T-cell (primary cell): Measurements from ENCODE around the gene PSMB11. TPM values are rescaled to one million over a fixed set of nuclear protein-coding genes. Genes with fewer than 3 reads are reported as not detected.

Experiments
- ATAC-seq, 4 experiments: fragments of 200-7000 bp in 3 of 4; fragments of 150-1000 bp in 1 of 4; cut with Tn5 transposase; replicated peaks in 1 of 4; 1 replicate in 3 of 4; 2 replicates in 1 of 4; pipeline ENCODE4 v1.10.0; 2021; ENCODE audit warnings: moderate library complexity in 3 of 4, mild to moderate bottlenecking in 2 of 4, moderate number of reproducible peaks in 1 of 4
- CTCF ChIA-PET, 2 donors: fragments of 300-600 bp; sonication (Branson Sonifier 250); formaldehyde crosslinking; loops; one replicate each; lab custom pipeline; 2022; ENCODE audit warnings: antibody characterized with exemption in 2 of 2; lab: Charles Lee
- POLR2A ChIA-PET, 2 donors: fragments of 300-600 bp; sonication (Branson Sonifier 250); formaldehyde crosslinking; loops; one replicate each; lab custom pipeline; 2022; ENCODE audit warnings: antibody characterized with exemption in 2 of 2; lab: Charles Lee
- DNase-seq, 35 experiments: peaks; one replicate each; pipeline versions ENCODE4 v3.0.0 to v3.0.0-alpha.2; 2013 to 2023
- H3K27ac ChIP-seq: one replicate; pipeline ENCODE4 v1.5.1; 2013; ENCODE audit warnings: low read length
- H3K27me3 ChIP-seq, 2 experiments: replicated peaks in 1 of 2; 1 replicate in 1 of 2; 2 replicates in 1 of 2; pipeline versions ENCODE4 v1.6.1 to v1.7.0; 2013; ENCODE audit warnings: low read length in 1 of 2, mixed read lengths in 1 of 2; ENCODE audit not compliant: control insufficient read depth in 2 of 2, insufficient read depth in 2 of 2; ENCODE audit errors: extremely low read depth in 1 of 2
- H3K36me3 ChIP-seq, 2 donors: 1 replicate in 1 of 2; 2 replicates in 1 of 2; pipeline versions ENCODE4 v1.6.1 to v1.7.0; 2013; ENCODE audit warnings: low read length in 1 of 2; ENCODE audit not compliant: control insufficient read depth in 2 of 2, insufficient read depth in 1 of 2; ENCODE audit errors: extremely low read depth in 1 of 2
- H3K4me1 ChIP-seq, 2 experiments: 1 replicate in 1 of 2; 2 replicates in 1 of 2; pipeline versions ENCODE4 v1.6.1 to v1.7.0; 2013; ENCODE audit warnings: low read length in 2 of 2, mixed read lengths in 1 of 2; ENCODE audit not compliant: insufficient read depth in 2 of 2, control insufficient read depth in 1 of 2; ENCODE audit errors: extremely low read depth in 1 of 2
- H3K4me3 ChIP-seq, 2 donors: 1 replicate in 1 of 2; 2 replicates in 1 of 2; pipeline versions ENCODE4 v1.5.1 to v1.7.0; 2013; ENCODE audit warnings: mild to moderate bottlenecking in 2 of 2, low read length in 1 of 2, moderate library complexity in 1 of 2; ENCODE audit not compliant: control insufficient read depth in 1 of 2; ENCODE audit errors: extremely low read depth in 1 of 2
- H3K9me3 ChIP-seq: 2 replicates; pipeline ENCODE4 v1.7.0; 2013
- H3K27ac Mint-ChIP-seq, 2 donors: one replicate each; pipeline ENCODE4 v1.8.0; 2020 to 2021; ENCODE audit warnings: mild to moderate bottlenecking in 2 of 2, mixed read lengths in 2 of 2
- H3K27me3 Mint-ChIP-seq, 2 donors: one replicate each; pipeline ENCODE4 v1.8.0; 2021 to 2022; ENCODE audit warnings: mixed read lengths in 2 of 2
- H3K36me3 Mint-ChIP-seq: one replicate; pipeline ENCODE4 v1.8.0; 2021; ENCODE audit warnings: mixed read lengths
- H3K4me1 Mint-ChIP-seq, 3 donors: one replicate each; pipeline ENCODE4 v1.8.0; 2020 to 2022; ENCODE audit warnings: mixed read lengths in 3 of 3, mild to moderate bottlenecking in 1 of 3
- H3K4me3 Mint-ChIP-seq, 3 donors: one replicate each; pipeline ENCODE4 v1.8.0; 2020 to 2022; ENCODE audit warnings: mild to moderate bottlenecking in 3 of 3, mixed read lengths in 3 of 3, moderate library complexity in 3 of 3
- H3K9me3 Mint-ChIP-seq, 3 donors: one replicate each; pipeline ENCODE4 v1.8.0; 2020 to 2022; ENCODE audit warnings: mixed read lengths in 3 of 3
- WGBS: methylation state at CpG from one replicate; pipeline ENCODE4 v1.1.5; 2013; ENCODE audit warnings: missing lambda C conversion rate; ENCODE audit not compliant: insufficient coverage; 5-methylcytosine and 5-hydroxymethylcytosine counted together
- total RNA-seq, 35 experiments: library from RNA in 6 of 35; stranded (reverse) in 6 of 35; fragments of 120-200 nt in 1 of 35; gene quantifications; one replicate each; pipeline versions ENCODE4 v1.2.1 to v1.2.4 and lab custom pipeline; 2013 to 2026

The PSMB11 gene
- total RNA-seq, 5 donors from 2014 or later (not counting 1 experiment from before 2014, with no cell fraction given), result 0.26 to 0.95 (median 0.54) TPM; not detected in 1

DNA sequence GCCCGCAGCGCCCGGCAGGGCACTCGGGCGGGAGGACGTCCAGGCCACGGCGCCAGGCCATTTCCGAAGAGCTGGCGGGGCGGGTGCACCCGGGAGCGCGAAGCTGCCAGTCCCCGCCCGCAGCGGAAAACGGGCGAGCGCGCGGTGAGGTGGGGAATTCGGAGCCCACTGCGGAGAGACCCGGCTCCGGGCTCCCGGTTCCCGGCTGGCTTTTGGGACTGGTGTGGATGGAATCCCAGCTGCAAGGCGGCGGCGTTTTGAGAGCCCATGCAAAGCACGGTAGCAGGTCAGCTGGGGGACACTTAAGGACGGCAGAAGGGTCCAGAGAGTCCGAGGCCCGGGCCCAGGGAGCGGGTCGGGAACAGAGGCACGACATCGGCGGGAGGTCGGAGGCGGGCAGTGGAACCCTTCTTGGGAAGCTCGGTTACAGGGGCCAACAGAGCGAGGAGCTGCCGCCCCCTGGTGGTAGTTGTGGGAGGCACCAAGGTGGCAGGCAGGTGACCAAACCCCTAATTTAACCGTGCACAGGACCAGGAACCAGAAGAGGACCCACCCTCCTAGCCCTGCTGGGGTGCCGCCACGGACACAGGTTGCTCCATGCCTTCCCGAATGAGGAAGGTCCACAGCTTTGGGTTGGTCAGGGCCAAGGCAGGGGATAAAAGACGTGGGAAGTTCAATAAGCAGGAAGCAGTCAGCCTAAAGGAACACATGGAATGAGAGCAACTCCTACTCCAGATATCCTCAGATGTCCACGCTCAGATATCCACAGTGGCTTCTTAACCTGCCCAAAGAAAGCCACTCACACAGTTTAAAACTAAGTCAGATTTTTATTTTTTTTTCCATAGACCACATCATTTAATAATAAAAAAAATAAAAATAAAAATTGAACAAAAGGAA lies 16.0 kb downstream of the PSMB11 start:
- ChIA-PET POLR2A (interaction anchor here (0.6 to 1.2 kb wide), 2 partner anchors 72 to 87 kb away, joined by 3 to 4 read pairs; no protein-coding TSS in a partner anchor), CTCF (interaction anchor here (0.6 to 7.8 kb wide), 25 partner anchors 11 to 1621 kb away, joined by 3 to 140 read pairs (median 5); partner anchors contain the start of gene PRMT5 (in 1 of the 2))
- H3K4me1 ChIP-seq, result peaks cover 6 to 20% of the 10 kb centered on the region in 2 experiments
- H3K27me3 Mint-ChIP-seq, result no peaks in the 10 kb centered on the region
- no peaks in the 10 kb centered on the region for H3K9me3 ChIP-seq
- peak overlapping the region; percentile 77 to 86 for H3K4me3 ChIP-seq
- peak overlapping the region; percentile 70 to 81 for H3K27ac Mint-ChIP-seq
- H3K27me3 ChIP-seq, result peaks cover 0 to 6% of the 10 kb centered on the region in 2 experiments
- WGBS, result under 1% methylated on average over 42 of the region's 51 CpGs
- no peaks in the 10 kb centered on the region for H3K9me3 Mint-ChIP-seq
- peaks cover 14 to 21% (median 17%) of the 10 kb centered on the region in 3 donors for H3K4me1 Mint-ChIP-seq
- H3K36me3 ChIP-seq, result peaks cover 15 to 40% of the 10 kb centered on the region in 2 donors
- H3K36me3 Mint-ChIP-seq, result peaks cover 25% of the 10 kb centered on the region
- H3K27ac ChIP-seq, result no peak overlapping the region
- DNase-seq (peak; percentile 61 to 93 (median 80)), ATAC-seq (peak; percentile 71 to 77 (median 72))
- H3K4me3 Mint-ChIP-seq, result peak overlapping the region; percentile 82 to 84 (median 84)

DNA sequence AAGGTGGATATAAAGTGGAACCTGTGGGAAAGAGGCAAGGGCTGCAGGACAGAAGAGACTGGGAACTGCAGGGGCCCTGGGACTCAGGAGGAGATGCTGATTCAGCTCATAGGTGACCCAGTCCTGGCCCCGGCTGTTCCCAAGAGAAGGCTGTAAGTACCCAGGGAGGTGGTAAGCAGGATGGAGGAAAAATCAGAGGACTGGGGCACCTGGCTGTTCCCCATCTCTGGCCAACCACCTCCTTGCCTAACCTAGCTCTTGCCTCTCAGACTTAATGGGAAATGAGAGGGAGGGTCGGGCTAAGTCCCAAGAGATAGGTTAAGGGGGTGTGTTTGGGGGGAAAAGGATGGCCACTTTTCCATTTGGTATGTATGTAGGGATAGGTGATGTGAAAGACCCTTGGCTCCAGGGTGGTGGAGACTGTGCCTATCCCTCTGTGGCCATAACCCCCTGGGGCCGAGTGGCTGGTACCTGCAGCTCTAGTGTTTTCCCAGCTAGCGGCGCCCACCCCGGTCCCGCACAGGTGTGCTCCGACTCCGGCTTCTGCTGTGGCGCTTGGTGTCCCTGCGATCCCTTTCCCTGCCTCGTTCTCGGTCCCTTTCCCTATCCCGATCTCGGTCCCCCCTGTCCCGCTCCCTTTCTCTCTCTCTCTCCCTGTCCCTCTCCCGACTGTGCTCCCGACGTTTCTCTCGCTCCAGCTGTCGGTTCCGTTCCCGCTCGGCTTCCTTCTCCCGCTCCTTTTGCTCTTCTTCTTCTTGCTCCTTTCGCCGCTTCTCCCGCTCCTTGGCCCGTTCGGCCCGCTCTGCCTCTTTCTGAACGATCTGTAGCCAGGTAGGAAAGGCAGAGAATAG lies 16.9 kb downstream of the PSMB11 start:
- 94% methylated on average over 31 of the region's 32 CpGs for WGBS
- ChIA-PET POLR2A (interaction anchor here (0.5 to 0.7 kb wide), 5 partner anchors 10 to 88 kb away, joined by 3 to 5 read pairs (median 4); no protein-coding TSS in a partner anchor), CTCF (interaction anchor here (0.6 to 7.8 kb wide), 28 partner anchors 10 to 1621 kb away, joined by 3 to 140 read pairs (median 4); partner anchors contain the start of genes ACIN1 (in 1 of the 2), C14orf119 (in 1 of the 2) and PRMT5 (in 1 of the 2))
- Histone ChIP-seq H3K9me3 (no peaks in the 10 kb centered on the region), H3K36me3 (peaks cover 15 to 48% of the 10 kb centered on the region in 2 donors), H3K27ac (no peak overlapping the region), H3K4me1 (peaks cover 6 to 20% of the 10 kb centered on the region in 2 experiments), H3K4me3 (no peak overlapping the region), H3K27me3 (peaks cover 0 to 6% of the 10 kb centered on the region in 2 experiments)
- Mint-ChIP-seq H3K9me3 (no peaks in the 10 kb centered on the region), H3K27me3 (no peaks in the 10 kb centered on the region), H3K27ac (no peak overlapping the region), H3K4me1 (peaks cover 14 to 21% (median 17%) of the 10 kb centered on the region in 3 donors), H3K4me3 (peak overlapping the region in 1 of 3 donors; percentile 58), H3K36me3 (peaks cover 33% of the 10 kb centered on the region)
- DNase-seq, result no peak
- ATAC-seq, result no peak

DNA sequence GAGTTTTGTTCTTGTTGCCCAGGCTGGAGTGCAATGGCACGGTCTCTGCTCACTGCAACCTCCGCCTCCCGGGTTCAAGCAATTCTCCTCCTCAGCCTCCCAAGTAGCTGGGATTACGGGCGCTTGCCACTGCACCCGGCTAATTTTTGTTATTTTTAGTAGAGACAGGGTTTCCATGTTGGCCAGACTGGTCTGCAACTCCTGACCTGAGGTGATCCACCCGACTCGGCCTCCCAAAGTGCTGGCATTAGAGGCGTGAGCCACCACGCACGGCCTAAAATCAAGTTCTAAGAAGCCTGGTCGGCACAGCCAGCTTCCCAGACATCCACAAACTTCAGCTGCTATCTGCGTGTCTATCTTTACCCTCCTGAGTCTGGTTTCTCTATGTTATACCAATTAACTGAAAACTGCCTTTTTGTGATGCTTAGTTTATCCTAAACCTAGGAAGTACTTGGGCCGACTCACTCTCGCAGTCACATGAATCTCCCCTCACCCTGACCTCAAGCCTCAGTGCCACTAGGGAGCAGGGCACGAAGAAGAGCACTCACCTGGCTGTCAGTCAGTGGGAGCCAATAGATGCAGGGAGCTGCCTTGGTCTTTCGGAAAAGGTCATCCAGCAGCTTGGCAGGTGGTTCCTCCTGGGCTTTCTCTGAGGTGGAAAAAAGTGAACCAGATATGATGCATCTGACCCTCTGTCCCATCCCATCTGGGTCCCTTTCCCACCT lies 18.7 kb downstream of the PSMB11 start:
- peaks cover 6 to 20% of the 10 kb centered on the region in 2 experiments for H3K4me1 ChIP-seq
- no peak overlapping the region for H3K27ac ChIP-seq
- no peaks in the 10 kb centered on the region for H3K9me3 Mint-ChIP-seq
- no peak overlapping the region for H3K4me3 ChIP-seq
- WGBS, result 97% methylated on average over 8 of the region's 17 CpGs
- no peaks in the 10 kb centered on the region for H3K9me3 ChIP-seq
- H3K4me3 Mint-ChIP-seq, result no peak overlapping the region
- no peak for DNase-seq
- peaks cover 14 to 23% (median 18%) of the 10 kb centered on the region in 3 donors for H3K4me1 Mint-ChIP-seq
- POLR2A ChIA-PET, result interaction anchor here in 1 of 2 donors (0.6 kb wide), 1 partner anchor 8 kb away, joined by 7 read pairs; no protein-coding TSS in a partner anchor
- no peaks in the 10 kb centered on the region for H3K27me3 Mint-ChIP-seq
- no peak for ATAC-seq
- H3K27ac Mint-ChIP-seq, result no peak overlapping the region
- H3K36me3 ChIP-seq, result peaks cover 15 to 63% of the 10 kb centered on the region in 2 donors
- peaks cover 38% of the 10 kb centered on the region for H3K36me3 Mint-ChIP-seq
- H3K27me3 ChIP-seq, result peaks cover 0 to 6% of the 10 kb centered on the region in 2 experiments
- CTCF ChIA-PET, result interaction anchor here (0.5 to 7.8 kb wide), 10 partner anchors 8 to 93 kb away, joined by 3 to 140 read pairs (median 5); no protein-coding TSS in a partner anchor

DNA sequence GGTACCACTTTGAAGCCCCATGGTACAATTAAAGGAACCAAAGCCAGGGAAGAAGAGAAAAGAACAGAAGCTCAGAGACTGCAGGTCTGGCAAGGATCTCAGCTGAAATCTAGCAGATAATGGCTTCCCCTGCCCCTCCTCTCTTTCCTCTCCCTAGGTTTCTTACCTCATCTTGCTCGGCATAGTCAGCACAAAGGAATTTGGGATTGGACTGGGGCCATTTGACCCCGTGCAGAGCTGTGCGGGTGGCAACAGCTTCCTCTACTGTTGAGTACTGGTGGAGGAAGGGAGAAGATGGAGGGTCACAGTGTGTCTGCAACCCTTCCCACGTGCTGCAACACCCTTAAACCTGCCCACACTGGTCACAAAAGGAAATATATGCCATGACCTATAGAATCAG lies 20.0 kb downstream of the PSMB11 start:
- DNase-seq (no peak), ATAC-seq (no peak)
- no peaks in the 10 kb centered on the region for H3K9me3 ChIP-seq
- no peak overlapping the region for H3K27ac ChIP-seq
- H3K9me3 Mint-ChIP-seq, result no peaks in the 10 kb centered on the region
- H3K27me3 ChIP-seq, result peaks cover 0 to 1% of the 10 kb centered on the region in 2 experiments
- no peak overlapping the region for H3K4me3 ChIP-seq
- no peaks in the 10 kb centered on the region for H3K27me3 Mint-ChIP-seq
- no peak overlapping the region for H3K27ac Mint-ChIP-seq
- POLR2A ChIA-PET, result interaction anchor here in 1 of 2 donors (0.7 kb wide), 1 partner anchor 76 kb away, joined by 4 read pairs; no protein-coding TSS in a partner anchor
- H3K36me3 Mint-ChIP-seq, result peaks cover 42% of the 10 kb centered on the region
- H3K4me1 Mint-ChIP-seq, result peaks cover 7 to 16% (median 11%) of the 10 kb centered on the region in 3 donors
- peaks cover 0 to 11% of the 10 kb centered on the region in 2 experiments for H3K4me1 ChIP-seq
- peaks cover 17 to 76% of the 10 kb centered on the region in 2 donors for H3K36me3 ChIP-seq
- CTCF ChIA-PET, result interaction anchor here (0.5 to 7.8 kb wide), 8 partner anchors 33 to 829 kb away, joined by 3 to 140 read pairs (median 4); partner anchors contain the start of genes ACIN1 (in 1 of the 2) and C14orf119 (in 1 of the 2)
- no CpG with 5 or more reads among the region's 4 CpGs for WGBS
- no peak overlapping the region for H3K4me3 Mint-ChIP-seq

DNA sequence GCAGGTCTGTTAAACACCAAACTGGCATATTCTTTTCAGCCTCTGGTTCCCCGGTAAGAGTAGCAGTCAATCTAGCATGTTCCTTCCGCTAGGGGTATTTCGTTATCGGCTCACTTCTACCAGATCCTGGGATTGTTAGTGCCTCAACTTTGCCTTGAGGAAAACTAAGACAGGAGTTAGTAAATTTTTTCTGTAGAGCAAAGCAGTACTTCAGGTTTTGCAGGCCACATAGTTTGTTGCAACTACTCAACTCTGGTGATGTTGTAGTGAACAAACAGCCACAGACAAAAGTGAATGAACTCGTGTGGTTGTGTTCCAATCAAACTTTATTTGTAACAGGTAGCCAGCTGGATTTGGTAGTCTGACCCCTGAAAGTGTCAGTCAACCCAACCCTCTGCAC lies 21.6 kb downstream of the PSMB11 start:
- Mint-ChIP-seq H3K27me3 (no peaks in the 10 kb centered on the region), H3K27ac (peak overlapping the region; percentile 43 to 52), H3K36me3 (peaks cover 42% of the 10 kb centered on the region), H3K4me1 (peaks cover 8 to 9% (median 9%) of the 10 kb centered on the region in 3 donors), H3K4me3 (no peak overlapping the region), H3K9me3 (no peaks in the 10 kb centered on the region)
- peaks cover 0 to 9% of the 10 kb centered on the region in 2 experiments for H3K4me1 ChIP-seq
- no peak overlapping the region for H3K27ac ChIP-seq
- no peak overlapping the region for H3K4me3 ChIP-seq
- H3K27me3 ChIP-seq, result no peaks in the 10 kb centered on the region
- H3K9me3 ChIP-seq, result no peaks in the 10 kb centered on the region
- DNase-seq (no peak), ATAC-seq (no peak)
- POLR2A ChIA-PET, result interaction anchor here in 1 of 2 donors (0.5 to 0.6 kb wide), 2 partner anchors 69 to 1592 kb away, joined by 3 to 5 read pairs; no protein-coding TSS in a partner anchor
- 100% methylated on average over 2 of the region's 5 CpGs for WGBS
- peaks cover 24 to 90% of the 10 kb centered on the region in 2 donors for H3K36me3 ChIP-seq
- CTCF ChIA-PET, result no interaction called here
